Brain pericyte (primary cell): ENCODE data around the gene FER.
A peak's percentile ranks its signal among the peaks of the same experiment; 100 is the strongest.

ENCODE experiments used
- DNase-seq: peaks from one replicate; pipeline ENCODE4 v3.0.0-alpha.2; 2012; ENCODE audit warnings: low read depth, low spot score

The FER gene

GRCh38 chr5:109105631-109106267, 358.1 kb downstream of the FER start:
- peak; percentile 43 for DNase-seq

GRCh38 chr5:109111680-109112079, 364.0 kb downstream of the FER start:
- DNase-seq, result no peak

- DNase-seq, result no peak
Measured at GRCh38 chr5:109113608-109114007, 365.9 kb downstream of the FER start.

DNA sequence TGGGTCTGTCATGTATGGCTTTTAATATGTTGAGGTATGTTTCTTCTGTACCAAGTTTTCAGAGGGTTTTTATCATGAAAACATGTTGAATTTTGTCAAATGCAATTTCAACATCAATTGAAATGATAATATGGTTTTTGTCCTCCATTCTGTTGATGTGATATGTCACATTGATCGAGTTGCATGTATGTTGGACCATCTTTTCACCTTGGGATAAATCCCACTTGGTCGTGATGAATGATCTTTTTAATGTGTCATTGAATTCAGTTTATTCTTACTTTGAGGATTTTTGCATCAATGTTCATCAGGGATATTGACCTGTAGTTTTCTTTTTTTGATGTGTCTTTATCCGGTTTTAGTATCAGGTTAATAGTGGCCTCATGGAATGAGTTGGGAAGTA, 373.5 kb downstream of the FER start:
- DNase-seq, result no peak

- no peak for DNase-seq
Measured at GRCh38 chr5:109125755-109126429, 378.2 kb downstream of the FER start.

DNA sequence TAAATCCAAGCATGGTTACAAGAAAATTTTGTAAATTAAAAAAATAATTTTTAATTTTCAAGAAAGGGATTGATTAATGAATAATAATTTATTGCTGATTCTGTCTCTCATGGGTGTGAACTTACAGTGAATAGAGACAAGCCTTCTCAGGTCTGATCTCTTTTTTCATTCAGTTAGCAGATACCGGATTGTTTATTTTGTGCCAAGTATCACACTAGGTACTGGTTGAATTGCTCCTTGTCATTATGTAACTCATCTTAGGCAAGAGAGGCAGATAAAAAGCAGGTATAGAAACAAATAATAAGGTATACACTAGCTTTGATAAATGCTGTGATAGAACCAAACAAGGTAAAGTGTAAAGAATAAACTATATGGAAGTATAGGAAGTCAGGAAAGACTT, 378.8 kb downstream of the FER start:
- no peak for DNase-seq

GRCh38 chr5:109136906-109137305, 389.2 kb downstream of the FER start:
- DNase-seq, result no peak

DNA sequence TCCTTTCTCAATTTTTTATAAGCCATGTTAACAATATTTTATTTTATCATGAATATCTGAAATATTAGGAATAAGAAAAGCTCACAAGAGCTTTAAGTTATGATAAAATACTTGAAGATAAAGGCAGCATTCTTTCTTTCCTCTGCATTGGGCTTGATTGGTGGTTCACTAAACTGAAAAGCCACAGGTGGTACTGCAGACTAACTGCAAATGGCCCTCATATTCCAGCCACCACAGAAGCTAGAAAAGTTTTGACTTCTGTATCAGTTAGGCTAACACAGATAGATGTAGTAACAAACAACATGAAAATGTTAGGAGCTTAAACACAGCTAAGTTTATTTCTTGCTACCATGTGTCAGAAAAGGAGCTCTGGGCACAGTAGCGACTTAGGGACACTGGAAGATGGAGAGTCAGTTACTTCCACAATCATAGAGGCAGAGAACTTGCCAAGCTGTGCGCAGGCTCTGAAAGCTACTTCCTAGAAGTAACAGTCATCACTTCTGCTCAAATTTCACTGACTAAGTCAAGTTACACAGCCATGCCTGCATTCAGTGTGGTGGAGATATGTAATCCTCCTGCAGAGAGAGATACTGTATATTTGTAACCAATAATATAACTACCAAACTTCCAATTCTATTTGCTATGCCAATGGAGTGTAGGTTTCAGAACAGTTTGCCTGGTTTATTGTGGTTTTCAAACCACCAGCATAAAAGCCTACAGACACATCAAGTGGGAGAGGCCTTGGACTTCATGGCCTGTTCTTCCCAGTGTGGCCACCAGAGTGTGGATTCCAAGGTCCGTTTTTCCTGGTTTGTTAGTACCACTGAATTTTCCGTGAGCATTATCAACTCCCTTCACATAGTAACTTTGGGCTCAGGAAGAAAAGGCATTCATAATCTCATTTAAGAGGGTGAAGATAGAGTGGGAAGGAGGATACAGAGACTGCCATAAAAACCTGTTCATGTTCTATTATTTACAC, 393.8 kb downstream of the FER start:
- no peak for DNase-seq

- DNase-seq, result no peak
Measured at GRCh38 chr5:109143031-109143430, 395.3 kb downstream of the FER start.

DNA sequence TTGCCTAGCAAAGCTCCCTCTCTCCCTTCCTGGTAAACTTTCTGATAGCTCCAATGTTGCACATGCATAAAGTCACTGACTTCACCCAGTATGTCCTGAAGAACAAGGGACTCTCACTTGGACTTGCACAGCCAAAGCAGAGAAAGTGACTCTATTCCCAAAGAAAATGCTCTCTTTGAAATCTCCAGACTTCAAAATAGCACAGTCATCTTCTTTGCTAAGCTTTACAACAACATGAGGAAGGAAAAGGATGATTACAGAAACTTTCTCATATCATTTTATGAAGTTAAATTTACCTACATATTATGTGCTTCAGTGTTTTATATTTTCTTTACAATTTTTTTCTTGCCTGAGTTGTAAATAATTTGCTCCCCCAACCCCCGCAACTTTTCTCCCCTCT, 397.4 kb downstream of the FER start:
- DNase-seq, result no peak

- DNase-seq, result no peak
Measured at GRCh38 chr5:109146591-109146990, 398.9 kb downstream of the FER start.

DNA sequence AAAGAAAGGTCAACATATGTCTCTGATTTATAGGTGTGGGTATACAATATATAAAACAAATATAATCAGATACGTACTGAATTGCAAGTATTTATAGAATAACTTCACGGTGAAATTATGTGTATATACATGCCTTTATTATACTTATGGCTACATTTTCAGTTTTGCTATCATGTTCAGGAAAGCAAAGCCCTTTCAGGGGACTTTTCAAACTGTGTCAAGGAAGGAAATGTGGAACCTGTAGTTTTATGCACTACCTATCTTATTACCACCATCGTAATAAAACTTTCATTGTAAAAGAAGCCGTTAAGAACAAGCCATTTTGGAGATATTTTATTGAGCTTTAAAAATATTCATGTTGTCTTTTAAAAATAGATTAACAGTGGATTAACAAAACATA, 404.9 kb downstream of the FER start:
- DNase-seq, result no peak

GRCh38 chr5:109155625-109156024, 407.9 kb downstream of the FER start:
- no peak for DNase-seq

GRCh38 chr5:109156885-109157284, 409.2 kb downstream of the FER start:
- DNase-seq, result no peak

DNA sequence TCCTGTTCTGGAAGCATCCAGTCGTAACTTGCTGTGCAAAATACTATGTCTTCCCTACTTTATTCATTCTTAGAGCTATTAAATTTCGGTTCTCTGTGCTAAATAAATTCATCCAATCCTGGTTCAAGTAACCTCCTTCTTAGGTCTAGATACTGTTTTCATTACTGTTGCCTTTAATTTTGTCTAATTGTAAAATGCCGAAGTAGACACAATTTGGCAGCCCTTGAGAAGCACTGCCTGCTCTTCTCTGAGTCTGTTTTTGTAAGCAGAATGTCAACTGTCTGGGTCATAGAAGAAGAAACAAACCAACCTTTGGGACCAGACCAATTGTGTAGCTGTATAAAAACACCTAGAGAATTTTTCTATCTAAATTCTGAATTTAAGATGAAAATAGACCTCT, 412.8 kb downstream of the FER start:
- DNase-seq, result no peak

DNA sequence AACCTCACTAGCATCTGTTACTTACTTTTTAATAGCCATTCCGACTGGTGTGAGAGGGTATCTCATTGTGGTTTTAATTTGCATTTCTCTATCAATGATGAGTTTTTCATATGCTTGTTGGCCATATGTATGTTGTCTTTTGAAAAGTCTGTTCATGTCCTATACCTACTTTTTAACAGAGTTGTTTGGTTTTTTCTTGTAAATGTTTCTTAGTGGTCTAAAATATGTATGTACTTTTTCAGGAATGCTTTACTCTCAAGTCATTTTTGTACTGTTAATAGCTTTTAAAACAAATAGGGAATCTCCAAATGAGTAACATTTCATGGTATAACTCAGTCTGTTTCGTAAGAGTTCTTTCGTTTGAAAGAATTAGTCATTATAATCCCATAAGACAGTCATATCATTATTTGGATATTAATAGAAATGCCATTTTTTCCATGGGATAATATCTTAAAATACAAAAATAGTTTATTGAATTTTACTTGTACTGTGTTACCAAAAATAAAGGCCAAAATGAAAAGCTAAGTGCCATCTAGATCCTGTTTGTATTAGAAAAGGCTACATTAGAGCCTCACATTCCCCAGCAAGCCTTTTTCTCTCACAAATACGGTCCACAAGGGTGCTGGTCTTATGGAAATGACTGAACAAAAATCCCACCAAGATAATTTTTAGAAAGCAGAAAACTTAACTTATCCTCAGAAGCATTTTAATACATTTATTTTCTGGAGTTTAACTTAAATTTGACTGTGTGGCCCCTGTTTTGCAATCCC, 414.4 kb downstream of the FER start:
- DNase-seq, result no peak

GRCh38 chr5:109163336-109163735, 415.6 kb downstream of the FER start:
- DNase-seq, result no peak

DNA sequence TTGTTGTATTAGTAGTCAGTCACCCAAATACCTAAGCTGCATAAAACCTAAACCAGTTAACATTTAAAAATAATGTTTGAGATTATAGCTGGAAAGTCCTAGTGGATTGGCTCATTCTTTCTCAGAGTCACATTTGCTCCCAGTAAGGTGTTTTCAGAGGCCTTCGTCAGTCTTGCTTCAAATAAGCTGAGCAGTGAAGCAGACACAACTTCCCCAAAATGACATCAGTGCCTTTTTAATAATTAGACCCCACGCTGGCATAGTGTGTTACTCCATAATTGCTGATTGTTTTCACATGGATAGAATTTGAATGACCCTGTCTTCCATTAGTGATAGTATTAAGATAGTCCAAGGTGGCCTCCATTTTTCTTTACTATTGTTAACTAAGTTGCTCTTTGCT, 416.3 kb downstream of the FER start:
- no peak for DNase-seq

- DNase-seq, result no peak
Measured at GRCh38 chr5:109167586-109167985, 419.9 kb downstream of the FER start.

DNA sequence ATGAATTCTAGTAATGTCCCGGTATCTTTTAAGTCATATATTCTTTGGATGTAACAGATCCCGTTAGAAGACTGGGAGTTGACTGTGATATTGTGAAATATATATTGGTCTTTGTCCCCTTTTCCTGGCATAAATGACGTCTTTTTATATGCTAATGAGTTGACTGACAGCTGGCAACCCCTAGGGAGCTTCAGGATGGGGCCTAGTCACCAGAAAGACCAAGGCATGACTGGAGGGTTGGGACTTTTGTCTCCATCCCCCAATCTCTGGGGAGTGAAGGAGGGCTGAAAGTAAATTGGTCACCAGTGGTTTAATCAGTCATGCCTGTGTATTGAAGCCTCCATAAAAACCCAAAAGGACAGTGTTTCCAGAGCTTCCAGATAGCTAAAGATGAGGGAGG, 420.5 kb downstream of the FER start:
- DNase-seq, result no peak

GRCh38 chr5:109170629-109171350, 423.1 kb downstream of the FER start:
- no peak for DNase-seq
